ENCODE measurements around the gene TAMALIN. TPM values are rescaled to one million over a fixed set of nuclear protein-coding genes. Genes with fewer than 3 reads are reported as not detected.
A peak's percentile ranks its signal among the peaks of the same experiment; 100 is the strongest.

Gene TAMALIN
- total RNA-seq, 1 experiment from 2014 or later = 1.2 TPM

DNA sequence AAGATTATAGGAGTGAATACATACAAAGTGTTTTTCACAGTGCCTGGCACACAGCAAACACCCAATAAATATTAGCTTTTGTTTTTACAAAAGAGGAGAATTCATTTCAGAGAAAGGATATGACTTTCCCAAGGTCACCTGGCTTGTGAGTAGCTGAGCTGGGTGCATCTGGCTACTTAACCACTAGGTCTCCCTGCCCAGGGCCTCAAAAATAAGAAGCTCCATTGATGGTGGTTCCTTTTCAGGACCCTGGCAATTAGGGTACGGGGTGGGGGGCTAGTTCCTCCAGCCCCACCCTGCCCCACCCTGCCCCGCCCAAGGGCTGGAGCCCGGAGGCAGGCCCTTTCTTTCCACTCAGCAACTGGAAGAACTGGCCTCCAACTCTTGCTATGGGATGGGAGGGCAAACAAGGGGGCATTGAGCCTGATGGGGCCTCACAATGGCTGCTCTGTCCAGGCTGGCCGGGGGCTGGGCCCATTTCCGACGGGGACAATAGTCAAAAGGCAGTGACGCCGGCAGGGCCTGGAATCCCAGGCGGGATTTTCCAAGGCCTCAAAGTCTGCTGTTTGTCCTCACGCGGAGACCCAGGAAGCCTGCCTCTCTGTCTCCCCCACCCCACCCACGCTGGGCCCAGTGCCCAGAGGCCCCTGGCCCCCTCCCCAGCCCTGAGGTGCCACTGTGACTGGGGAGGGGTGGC, 54.9 kb downstream of the TAMALIN start:
- no peaks in the 10 kb centered on the region for H4K20me1 ChIP-seq (ENCODE audit: control insufficient read depth, insufficient read depth, insufficient read length)
- peaks cover 0 to 4% of the 10 kb centered on the region in 2 experiments; a peak in 1 of 4 replicates for H3K4me1 Mint-ChIP-seq
- no peaks in the 10 kb centered on the region for H3K9me3 Mint-ChIP-seq
- H3K27me3 ChIP-seq (ENCODE audit: insufficient read depth, low read length) = no peaks in the 10 kb centered on the region
- TF ChIP-seq, protein P1, sequence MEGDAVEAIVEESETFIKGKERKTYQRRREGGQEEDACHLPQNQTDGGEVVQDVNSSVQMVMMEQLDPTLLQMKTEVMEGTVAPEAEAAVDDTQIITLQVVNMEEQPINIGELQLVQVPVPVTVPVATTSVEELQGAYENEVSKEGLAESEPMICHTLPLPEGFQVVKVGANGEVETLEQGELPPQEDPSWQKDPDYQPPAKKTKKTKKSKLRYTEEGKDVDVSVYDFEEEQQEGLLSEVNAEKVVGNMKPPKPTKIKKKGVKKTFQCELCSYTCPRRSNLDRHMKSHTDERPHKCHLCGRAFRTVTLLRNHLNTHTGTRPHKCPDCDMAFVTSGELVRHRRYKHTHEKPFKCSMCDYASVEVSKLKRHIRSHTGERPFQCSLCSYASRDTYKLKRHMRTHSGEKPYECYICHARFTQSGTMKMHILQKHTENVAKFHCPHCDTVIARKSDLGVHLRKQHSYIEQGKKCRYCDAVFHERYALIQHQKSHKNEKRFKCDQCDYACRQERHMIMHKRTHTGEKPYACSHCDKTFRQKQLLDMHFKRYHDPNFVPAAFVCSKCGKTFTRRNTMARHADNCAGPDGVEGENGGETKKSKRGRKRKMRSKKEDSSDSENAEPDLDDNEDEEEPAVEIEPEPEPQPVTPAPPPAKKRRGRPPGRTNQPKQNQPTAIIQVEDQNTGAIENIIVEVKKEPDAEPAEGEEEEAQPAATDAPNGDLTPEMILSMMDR (conservative IDR thresholded peaks at IDR 0.05) = no peak
- no peak overlapping the region for H3T11ph ChIP-seq (ENCODE audit: low read length)
- no peak overlapping the region for H2BK12ac ChIP-seq (ENCODE audit: insufficient read length, low read depth, low read length)
- H2BK15ac ChIP-seq (ENCODE audit: low read depth, low read length) = no peak overlapping the region
- H2AK5ac ChIP-seq (ENCODE audit: insufficient read length, low read length) = no peak overlapping the region
- DNase-seq = no peak
- peaks cover 0 to 24% (median 18%) of the 10 kb centered on the region in 3 experiments; a peak in 5 of 7 replicates for H3K36me3 Mint-ChIP-seq (ENCODE audit: insufficient read depth in 1 of 3, low read depth in 3 of 3)
- no peak overlapping the region for H3K14ac ChIP-seq (ENCODE audit: insufficient read depth, low read length)
- no peaks in the 10 kb centered on the region for H3K9me3 ChIP-seq (ENCODE audit: control insufficient read depth, low read depth, low read length)
- no peak overlapping the region for H3K4me2 ChIP-seq (ENCODE audit: insufficient read depth, insufficient read length, low read length)
- H3K4me3 Mint-ChIP-seq = no peak overlapping the region
- no peak overlapping the region for H3K9ac ChIP-seq (ENCODE audit: extremely low read depth, insufficient read length, low read length)
- H3K27ac Mint-ChIP-seq = peak overlapping the region in 1 of 3 experiments; percentile 40; a peak in 1 of 7 replicates
- no peaks in the 10 kb centered on the region for H3K79me1 ChIP-seq (ENCODE audit: insufficient read depth, low read depth, low read length, poor library complexity, severe bottlenecking)
- no peak overlapping the region for H2AFZ ChIP-seq (ENCODE audit: low read length)
- no peak overlapping the region for H3K4ac ChIP-seq (ENCODE audit: low read depth, low read length)
- WGBS (ENCODE audit: extremely low coverage, insufficient read length, low lambda C conversion rate) = no CpG with 5 or more reads among the region's 12 CpGs
- H3K18ac ChIP-seq (ENCODE audit: insufficient read length, low read depth, low read length) = no peak overlapping the region
- H3K27ac ChIP-seq (ENCODE audit: insufficient read length, low read depth, low read length) = no peak overlapping the region
- no peak overlapping the region for H2BK5ac ChIP-seq (ENCODE audit: insufficient read length, low read length)
- no peak overlapping the region for H4K8ac ChIP-seq (replicated peaks; ENCODE audit: insufficient read length, low read depth, low read length)
- no peak overlapping the region for H3K23ac ChIP-seq (ENCODE audit: insufficient read length, low read depth, low read length)
- H3K4me1 ChIP-seq (ENCODE audit: insufficient read depth, low read length) = no peaks in the 10 kb centered on the region
- H2BK120ac ChIP-seq (ENCODE audit: low read depth, low read length, poor library complexity, severe bottlenecking) = no peak overlapping the region
- no peak overlapping the region for H4K91ac ChIP-seq (ENCODE audit: insufficient read length, low read depth, low read length)
- no peak overlapping the region for H2BK20ac ChIP-seq (ENCODE audit: low read depth, low read length, poor library complexity, severe bottlenecking)
- H3K79me2 ChIP-seq (ENCODE audit: insufficient read depth, low read length) = no peaks in the 10 kb centered on the region
- H4K5ac ChIP-seq (ENCODE audit: insufficient read length, low read depth, low read length) = no peak overlapping the region
- peaks cover 25% of the 10 kb centered on the region for H3K27me3 Mint-ChIP-seq (ENCODE audit: low read depth)
- no peaks in the 10 kb centered on the region for H3K23me2 ChIP-seq (ENCODE audit: insufficient read length, low read depth, low read length, poor library complexity, severe bottlenecking)
- no peak overlapping the region for H3K56ac ChIP-seq (ENCODE audit: insufficient read length, low read depth, low read length)
